22Rv1 (cell line): ENCODE results near the gene AP1S2.
"Not testable (repeated sequence)": the region's sequence is repeated elsewhere in the genome, so short reads cannot be mapped to it uniquely, and the experiment has no call there.

ENCODE experiments used
- H3K27ac ChIP-seq: fragments of 450-650 bp; 2 replicates; pipeline ENCODE4 v1.5.1; 2017
- ZFX ChIP-seq: fragments of 450-650 bp; IDR thresholded peaks from 2 replicates; pipeline ENCODE4 v1.6.1; 2017; ENCODE audit warnings: antibody characterized with exemption, borderline replicate concordance
- TF ChIP-seq, protein P1 (sequence below): fragments of 450-650 bp; IDR thresholded peaks from 2 replicates; pipeline ENCODE4 v1.5.1; 2017; ENCODE audit warnings: mild to moderate bottlenecking

The AP1S2 gene

DNA sequence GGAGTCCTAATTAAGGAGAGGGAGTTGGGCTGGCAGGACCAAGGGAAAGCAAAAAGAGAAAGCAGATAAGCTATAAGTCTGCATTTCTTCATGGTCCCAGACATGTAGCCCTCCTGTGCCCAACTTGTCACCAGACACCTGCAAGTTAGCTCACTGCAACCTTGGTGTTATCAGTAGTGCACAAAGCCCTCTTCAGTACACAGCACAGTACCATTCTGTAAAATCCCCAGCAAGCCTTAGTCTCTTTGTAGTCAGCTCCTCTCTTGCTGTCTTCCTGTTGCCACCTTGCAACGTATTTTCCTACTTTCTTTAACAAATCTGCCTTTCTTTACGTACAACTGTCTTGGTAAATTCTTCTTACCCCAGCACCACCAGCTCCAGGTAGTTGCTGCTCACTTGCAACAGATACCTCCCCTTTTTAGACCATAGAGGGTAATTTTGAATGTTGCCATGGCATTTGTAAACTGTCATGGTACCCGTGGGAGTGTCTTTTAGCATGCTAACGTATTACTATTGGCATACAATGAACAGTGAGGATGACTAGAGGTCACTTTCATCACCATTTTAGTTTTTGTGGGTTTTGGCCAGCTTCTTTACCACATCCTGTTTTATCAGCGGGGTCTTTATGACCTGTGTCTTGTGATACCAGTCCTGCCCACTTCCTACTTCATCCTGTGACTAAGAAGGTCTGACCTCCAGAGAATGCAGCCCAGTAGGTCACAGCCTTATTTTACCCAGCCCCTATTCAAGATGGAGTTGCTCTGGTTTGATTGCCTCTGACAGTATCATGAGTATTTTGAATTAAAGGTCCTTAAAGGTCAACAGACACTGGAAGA is 28.3 kb upstream of the AP1S2 start:
- no peak overlapping the region for H3K27ac ChIP-seq
- TF ChIP-seq, protein P1, sequence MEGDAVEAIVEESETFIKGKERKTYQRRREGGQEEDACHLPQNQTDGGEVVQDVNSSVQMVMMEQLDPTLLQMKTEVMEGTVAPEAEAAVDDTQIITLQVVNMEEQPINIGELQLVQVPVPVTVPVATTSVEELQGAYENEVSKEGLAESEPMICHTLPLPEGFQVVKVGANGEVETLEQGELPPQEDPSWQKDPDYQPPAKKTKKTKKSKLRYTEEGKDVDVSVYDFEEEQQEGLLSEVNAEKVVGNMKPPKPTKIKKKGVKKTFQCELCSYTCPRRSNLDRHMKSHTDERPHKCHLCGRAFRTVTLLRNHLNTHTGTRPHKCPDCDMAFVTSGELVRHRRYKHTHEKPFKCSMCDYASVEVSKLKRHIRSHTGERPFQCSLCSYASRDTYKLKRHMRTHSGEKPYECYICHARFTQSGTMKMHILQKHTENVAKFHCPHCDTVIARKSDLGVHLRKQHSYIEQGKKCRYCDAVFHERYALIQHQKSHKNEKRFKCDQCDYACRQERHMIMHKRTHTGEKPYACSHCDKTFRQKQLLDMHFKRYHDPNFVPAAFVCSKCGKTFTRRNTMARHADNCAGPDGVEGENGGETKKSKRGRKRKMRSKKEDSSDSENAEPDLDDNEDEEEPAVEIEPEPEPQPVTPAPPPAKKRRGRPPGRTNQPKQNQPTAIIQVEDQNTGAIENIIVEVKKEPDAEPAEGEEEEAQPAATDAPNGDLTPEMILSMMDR = no peak
- TF ChIP-seq ZFX = no peak

DNA sequence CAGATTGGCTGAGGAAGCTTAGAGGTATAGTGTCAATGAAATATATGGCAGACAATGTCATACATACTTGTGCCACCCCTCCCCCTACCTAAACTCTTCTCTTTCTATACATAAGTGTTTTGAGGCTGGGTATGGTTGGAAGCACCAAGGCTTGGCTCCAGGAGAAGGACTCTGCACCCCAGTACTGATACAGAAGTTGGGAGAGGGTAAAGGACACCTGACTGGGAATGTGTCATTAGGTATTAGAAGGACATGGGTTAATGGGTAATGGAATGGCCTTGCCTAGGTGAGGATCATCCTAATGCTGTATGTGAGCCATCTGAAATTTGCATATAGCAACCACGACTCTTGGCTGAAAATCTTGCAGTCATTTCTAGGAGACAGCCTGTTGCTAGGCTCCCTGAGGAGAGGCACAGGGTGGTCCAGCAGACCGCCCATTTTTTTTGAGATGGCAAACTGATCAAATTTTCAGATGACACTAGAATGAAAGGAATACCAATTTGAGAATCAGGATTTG is 26.8 kb upstream of the AP1S2 start:
- TF ChIP-seq, protein P1 = no peak
- no peak for TF ChIP-seq ZFX

DNA sequence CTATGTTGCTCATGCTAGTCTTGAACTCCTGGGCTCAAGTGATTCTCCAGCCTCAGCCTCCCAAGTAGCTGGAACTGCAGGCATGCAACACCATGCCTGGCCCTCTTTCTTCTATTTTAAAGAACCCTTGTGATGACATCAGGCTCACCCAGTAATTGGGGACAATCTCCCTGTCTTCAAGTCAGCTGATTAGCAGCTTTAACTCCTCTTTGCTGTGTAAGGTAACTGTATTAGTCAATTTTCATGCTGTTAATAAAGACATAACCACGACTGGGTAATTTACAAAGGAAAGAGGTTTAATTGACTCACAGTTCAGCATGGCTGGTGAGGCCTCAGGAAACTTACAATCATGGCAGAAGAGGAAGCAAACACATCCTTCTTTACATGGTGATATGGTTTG is 23.3 kb upstream of the AP1S2 start:
- not testable (repeated sequence) for H3K27ac ChIP-seq

More for the DNA sequence above, 26.8 kb upstream of the AP1S2 start:
- H3K27ac ChIP-seq = no peak overlapping the region

DNA sequence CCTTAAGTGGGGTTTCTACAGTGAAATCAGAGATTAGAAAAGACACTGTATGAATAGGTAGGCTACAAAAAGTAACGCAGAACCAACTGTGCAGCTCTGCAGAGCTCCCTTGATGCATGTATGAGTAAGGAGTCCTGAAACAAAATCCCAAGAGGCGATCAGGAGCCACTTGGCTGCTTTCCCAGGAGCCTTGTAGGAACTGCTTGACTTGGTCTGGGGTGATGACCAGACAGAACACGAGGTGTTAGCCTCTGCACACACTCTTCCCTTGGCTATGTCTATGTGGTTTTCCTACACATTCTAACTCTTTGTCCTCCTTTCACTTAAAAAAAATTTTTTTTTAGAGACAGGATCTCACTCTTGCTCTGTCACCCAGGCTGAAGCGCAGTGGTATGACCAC is 22.8 kb upstream of the AP1S2 start:
- no peak overlapping the region for H3K27ac ChIP-seq
- TF ChIP-seq ZFX = no peak
- TF ChIP-seq, protein P1 = no peak

DNA sequence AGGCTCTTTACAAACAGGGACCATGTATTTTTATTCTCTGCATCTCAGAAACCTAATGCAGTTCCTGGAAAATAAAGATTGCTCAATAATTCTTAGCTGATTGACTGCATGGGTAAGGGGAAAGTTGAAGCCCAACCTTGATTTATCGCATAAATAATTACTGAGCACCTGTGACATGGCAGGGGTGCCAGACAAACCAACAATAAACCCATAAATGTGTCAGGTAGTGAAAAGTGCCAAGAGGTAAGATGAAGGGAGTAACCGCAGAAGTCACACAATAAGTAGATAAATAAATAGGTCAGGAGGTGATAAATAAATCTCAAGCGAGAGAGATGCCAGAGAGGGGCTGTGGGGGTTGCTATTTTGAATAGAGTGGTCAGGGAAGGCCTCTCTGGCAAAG is 20.1 kb upstream of the AP1S2 start:
- H3K27ac ChIP-seq = no peak overlapping the region
- no peak for TF ChIP-seq ZFX
- TF ChIP-seq, protein P1 = no peak

DNA sequence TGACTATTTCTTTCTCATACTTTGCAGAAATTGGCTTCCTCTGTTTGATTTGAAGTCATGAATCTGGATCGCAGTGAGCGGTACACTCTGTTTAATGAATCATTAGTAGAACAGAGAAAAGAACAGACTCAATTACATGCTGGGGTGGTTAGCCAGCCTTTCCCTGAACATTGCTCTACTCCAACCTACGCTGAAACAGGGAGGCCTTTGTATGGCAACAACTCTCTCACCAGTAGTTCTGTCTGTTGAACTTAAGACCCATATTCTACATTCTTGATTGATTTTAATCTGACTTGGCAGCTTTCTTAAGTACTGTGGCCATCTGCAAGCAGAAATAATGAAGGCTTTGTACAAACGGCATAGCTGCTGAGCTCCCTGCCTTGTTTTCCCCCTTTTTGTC is 19.0 kb upstream of the AP1S2 start:
- H3K27ac ChIP-seq = no peak overlapping the region
- TF ChIP-seq, protein P1 = no peak
- no peak for TF ChIP-seq ZFX

DNA sequence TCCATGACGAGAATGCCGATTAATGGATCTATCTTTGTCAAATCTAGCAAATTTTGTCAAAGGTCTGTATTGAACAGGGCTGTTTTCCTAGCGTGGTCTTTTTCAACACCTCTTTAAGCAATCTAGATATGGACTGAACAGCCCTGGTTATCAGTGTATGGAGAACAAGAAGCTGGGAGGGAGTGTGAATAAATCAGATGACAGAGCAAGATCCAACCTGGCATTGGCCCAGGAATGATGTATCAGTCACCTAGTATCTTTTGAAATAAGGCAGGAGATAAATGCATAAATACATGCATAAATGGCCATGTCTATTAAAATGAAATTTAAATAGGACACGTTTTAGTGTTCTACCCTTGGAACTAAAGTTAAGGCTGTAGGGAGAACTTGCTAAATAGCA is 15.7 kb upstream of the AP1S2 start:
- TF ChIP-seq, protein P1 = no peak
- no peak for TF ChIP-seq ZFX
- H3K27ac ChIP-seq = no peak overlapping the region
